ENCODE results near the gene SLC39A9.

DNA sequence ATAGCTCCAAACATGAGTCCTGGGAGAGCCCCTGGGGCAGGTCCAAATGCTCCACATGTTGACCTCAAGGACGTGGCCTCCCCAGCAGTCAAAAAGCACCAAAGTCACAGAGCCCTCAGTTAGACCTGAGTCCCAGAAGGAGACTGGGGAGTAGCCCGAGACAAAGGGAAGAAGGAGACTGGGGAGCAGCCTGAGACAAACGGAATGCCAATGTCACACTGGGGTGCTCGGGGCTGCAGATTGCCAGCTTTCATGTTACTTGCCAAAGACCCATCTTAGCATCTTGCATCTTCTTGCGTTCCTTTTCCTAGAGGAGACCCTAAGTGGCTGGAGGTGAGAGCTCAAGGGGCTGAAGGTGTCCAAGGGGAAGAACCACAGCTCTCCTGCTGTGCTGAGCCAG is 100.9 kb downstream of the SLC39A9 start:
- TF ChIP-seq, protein P1, sequence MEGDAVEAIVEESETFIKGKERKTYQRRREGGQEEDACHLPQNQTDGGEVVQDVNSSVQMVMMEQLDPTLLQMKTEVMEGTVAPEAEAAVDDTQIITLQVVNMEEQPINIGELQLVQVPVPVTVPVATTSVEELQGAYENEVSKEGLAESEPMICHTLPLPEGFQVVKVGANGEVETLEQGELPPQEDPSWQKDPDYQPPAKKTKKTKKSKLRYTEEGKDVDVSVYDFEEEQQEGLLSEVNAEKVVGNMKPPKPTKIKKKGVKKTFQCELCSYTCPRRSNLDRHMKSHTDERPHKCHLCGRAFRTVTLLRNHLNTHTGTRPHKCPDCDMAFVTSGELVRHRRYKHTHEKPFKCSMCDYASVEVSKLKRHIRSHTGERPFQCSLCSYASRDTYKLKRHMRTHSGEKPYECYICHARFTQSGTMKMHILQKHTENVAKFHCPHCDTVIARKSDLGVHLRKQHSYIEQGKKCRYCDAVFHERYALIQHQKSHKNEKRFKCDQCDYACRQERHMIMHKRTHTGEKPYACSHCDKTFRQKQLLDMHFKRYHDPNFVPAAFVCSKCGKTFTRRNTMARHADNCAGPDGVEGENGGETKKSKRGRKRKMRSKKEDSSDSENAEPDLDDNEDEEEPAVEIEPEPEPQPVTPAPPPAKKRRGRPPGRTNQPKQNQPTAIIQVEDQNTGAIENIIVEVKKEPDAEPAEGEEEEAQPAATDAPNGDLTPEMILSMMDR (IDR thresholded peaks at IDR 0.05) = no peak
- no peak for TF ChIP-seq POLR2A (IDR thresholded peaks at IDR 0.05)

Measured in uterus (tissue), 2 donors.